GM23338 (cell line): Measurements from ENCODE around the gene FAM20A. TPM values are rescaled to one million over a fixed set of nuclear protein-coding genes. Genes with fewer than 3 reads are reported as not detected.

Experiments used
- ATAC-seq: fragments of 200-7000 bp; cut with Tn5 transposase; 3 replicates; pipeline ENCODE4 v1.9.1; 2020
- DNase-seq: peaks from one replicate; pipeline ENCODE4 v3.0.0-alpha.2; 2015; ENCODE audit warnings: low spot score
- H2AFZ ChIP-seq: fragments of 200-600 bp; sonication (generic); 2 replicates; pipeline ENCODE4 v1.8.0; 2016; ENCODE audit warnings: antibody characterized with exemption, mild to moderate bottlenecking, moderate library complexity
- H3F3A ChIP-seq: fragments of 200-600 bp; sonication (generic); replicated peaks from 2 replicates; pipeline ENCODE4 v1.8.0; 2017; ENCODE audit warnings: antibody characterized with exemption, mixed run types, low read depth
- H3K27ac ChIP-seq: fragments of 200-600 bp; sonication (generic); 2 replicates; pipeline ENCODE4 v1.6.1; 2016; ENCODE audit warnings: low read depth
- H3K27me3 ChIP-seq: fragments of 200-600 bp; sonication (generic); 2 replicates; pipeline ENCODE4 v1.8.0; 2016; ENCODE audit warnings: mild to moderate bottlenecking, mixed run types, moderate library complexity; ENCODE audit not compliant: insufficient read depth
- H3K36me3 ChIP-seq: fragments of 200-600 bp; sonication (generic); 2 replicates; pipeline ENCODE4 v1.8.0; 2016; ENCODE audit warnings: mild to moderate bottlenecking; ENCODE audit not compliant: insufficient read depth
- H3K4me1 ChIP-seq: fragments of 200-600 bp; sonication (generic); 2 replicates; pipeline ENCODE4 v1.8.0; 2016; ENCODE audit warnings: mild to moderate bottlenecking, moderate library complexity; ENCODE audit not compliant: insufficient read depth
- H3K4me2 ChIP-seq: fragments of 200-600 bp; sonication (generic); 2 replicates; pipeline ENCODE4 v1.7.1; 2017; ENCODE audit warnings: mixed run types
- H3K4me3 ChIP-seq: fragments of 200-600 bp; sonication (generic); 2 replicates; pipeline ENCODE4 v1.6.1; 2016; ENCODE audit warnings: mixed run types
- H3K79me2 ChIP-seq: fragments of 200-600 bp; sonication (generic); replicated peaks from 2 replicates; pipeline ENCODE4 v1.8.0; 2017; ENCODE audit warnings: mild to moderate bottlenecking; ENCODE audit not compliant: insufficient read depth
- H3K9me2 ChIP-seq: fragments of 200-600 bp; sonication (generic); 2 replicates; pipeline ENCODE4 v1.8.0; 2017; ENCODE audit not compliant: insufficient read depth
- H4K20me1 ChIP-seq: fragments of 200-600 bp; sonication (generic); replicated peaks from 2 replicates; pipeline ENCODE4 v1.8.0; 2017; ENCODE audit warnings: mild to moderate bottlenecking; ENCODE audit not compliant: insufficient read depth
- H3K27ac Mint-ChIP-seq: 2 replicates; pipeline ENCODE4 v1.8.0; 2020; ENCODE audit warnings: inconsistent platforms, mild to moderate bottlenecking, moderate library complexity, mixed read lengths
- H3K27me3 Mint-ChIP-seq: 3 replicates; pipeline ENCODE4 v1.8.0; 2022; ENCODE audit warnings: low read depth, mild to moderate bottlenecking, moderate library complexity, mixed read lengths, inconsistent platforms; ENCODE audit not compliant: insufficient read depth, poor library complexity
- H3K36me3 Mint-ChIP-seq: 3 replicates; pipeline ENCODE4 v1.8.0; 2021; ENCODE audit warnings: low read depth, mild to moderate bottlenecking, inconsistent platforms, moderate library complexity, mixed read lengths
- H3K4me1 Mint-ChIP-seq: 3 replicates; pipeline ENCODE4 v1.8.0; 2020; ENCODE audit warnings: mild to moderate bottlenecking, inconsistent platforms, mixed read lengths
- H3K4me3 Mint-ChIP-seq: 3 replicates; pipeline ENCODE4 v1.8.0; 2021; ENCODE audit warnings: moderate library complexity, mild to moderate bottlenecking, inconsistent platforms, mixed read lengths
- H3K9me3 Mint-ChIP-seq: 3 replicates; pipeline ENCODE4 v1.8.0; 2020; ENCODE audit warnings: moderate library complexity, mild to moderate bottlenecking, inconsistent platforms, mixed read lengths
- CREB1 ChIP-seq: fragments of 250-450 bp; sonication (Bioruptor Pico); IDR thresholded peaks from 2 replicates; pipeline ENCODE4 v1.5.0; 2020; ENCODE audit warnings: low read depth, mild to moderate bottlenecking, moderate library complexity
- EZH2 ChIP-seq: fragments of 200-600 bp; sonication (generic); IDR thresholded peaks from one replicate; pipeline ENCODE4 v1.8.0; 2017; ENCODE audit warnings: antibody characterized with exemption, mild to moderate bottlenecking, low read depth; ENCODE audit not compliant: unreplicated experiment
- EZH2phosphoT487 ChIP-seq: fragments of 200-600 bp; sonication (generic); IDR thresholded peaks from one replicate; pipeline ENCODE4 v1.8.1; 2018; ENCODE audit warnings: antibody characterized with exemption; ENCODE audit not compliant: unreplicated experiment
- JUNB ChIP-seq: IDR thresholded peaks from one replicate; pipeline ENCODE4 v1.6.1; 2016; ENCODE audit warnings: antibody characterized with exemption; ENCODE audit not compliant: unreplicated experiment
- NANOG ChIP-seq: IDR thresholded peaks from 2 replicates; pipeline ENCODE4 v1.6.1; 2016; ENCODE audit warnings: antibody characterized with exemption, borderline replicate concordance
- STAT1 ChIP-seq: IDR thresholded peaks from one replicate; pipeline ENCODE4 v1.6.1; 2016; ENCODE audit warnings: antibody characterized with exemption; ENCODE audit not compliant: unreplicated experiment
- ZNF114 ChIP-seq: fragments of 250-450 bp; sonication (Bioruptor Pico); IDR thresholded peaks from 2 replicates; pipeline ENCODE4 v1.5.0; 2020; ENCODE audit warnings: mild to moderate bottlenecking, moderate library complexity
- polyA plus RNA-seq: library from polyadenylated mRNA; unstranded; fragments of >200 nt; fragmentation: Nextera tagmentation; extraction: Ambion mirVana; gene quantifications from 2 replicates; pipeline ENCODE4 v1.2.1, GENCODE V29; 2016
- total RNA-seq: library from RNA; depleted of rRNA; stranded (reverse); fragments of >200 nt; shearing (Covaris generic); gene quantifications from 2 replicates; pipeline ENCODE4 v1.2.3, GENCODE V29; 2014
- TF ChIP-seq, protein P1 (sequence below): IDR thresholded peaks from one replicate; pipeline ENCODE4 v1.6.1; 2018; ENCODE audit warnings: antibody characterized with exemption; ENCODE audit not compliant: unreplicated experiment
- TF ChIP-seq, protein P2 (sequence below), 2 experiments: fragments of 200-600 bp in 1 of 2; sonication (generic) in 1 of 2; conservative IDR thresholded peaks; 2 replicates each; pipeline versions ENCODE4 v1.5.1 to v1.6.1; 2016 to 2017; ENCODE audit warnings: antibody characterized with exemption in 2 of 2, low read depth in 2 of 2, mild to moderate bottlenecking in 2 of 2, moderate library complexity in 1 of 2
- TF ChIP-seq, protein P3 (sequence below): fragments of 250-450 bp; sonication (Bioruptor Pico); IDR thresholded peaks from 2 replicates; pipeline ENCODE4 v1.5.0; 2020; ENCODE audit warnings: mild to moderate bottlenecking, moderate library complexity
- TF ChIP-seq, protein P4 (sequence below): IDR thresholded peaks from 2 replicates; pipeline ENCODE4 v1.6.1; 2016; ENCODE audit warnings: antibody characterized with exemption

The FAM20A gene
- total and polyA plus RNA-seq, 2 experiments from 2014 or later: 1.3 to 1.6 TPM

DNA sequence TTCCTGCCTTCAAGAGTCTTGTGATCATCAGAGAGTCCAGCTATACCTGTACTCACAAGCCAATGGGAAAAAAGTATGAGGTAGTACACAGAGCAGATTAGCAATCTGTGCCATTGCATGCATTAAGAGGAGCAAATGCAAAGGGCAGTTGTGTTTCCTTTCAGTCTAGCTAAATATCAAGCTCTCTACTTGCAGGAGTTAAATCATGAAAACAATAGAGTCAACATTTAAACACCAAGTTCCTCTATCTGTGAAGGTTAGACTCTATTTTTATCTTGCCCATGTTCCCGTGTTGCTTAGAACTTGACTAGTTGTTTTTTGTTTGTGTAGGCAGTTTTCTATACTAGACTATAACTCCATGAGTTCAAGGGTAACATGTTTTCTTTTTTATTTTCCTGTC, 4.7 kb upstream of the FAM20A start:
- Mint-ChIP-seq H3K36me3 (peaks cover 22% of the 10 kb centered on the region; the same call in 2 of the 3 replicates), H3K9me3 (peaks cover 31% of the 10 kb centered on the region), H3K4me3 (no peak overlapping the region), H3K27ac (no peak overlapping the region), H3K4me1 (peaks cover 20% of the 10 kb centered on the region), H3K27me3 (peaks cover 22% of the 10 kb centered on the region)
- H3K79me2 ChIP-seq: no peaks in the 10 kb centered on the region; the same call in 1 of the 2 replicates
- no peak for DNase-seq
- no peak overlapping the region for H3K4me3 ChIP-seq
- H3K36me3 ChIP-seq: peaks cover 8% of the 10 kb centered on the region; the same call in 1 of the 2 replicates
- TF ChIP-seq STAT1 (no peak), NANOG (no peak), EZH2 (no peak), ZNF114 (CRISPR knock-in tag) (no peak), CREB1 (CRISPR knock-in tag) (no peak), EZH2phosphoT487 (no peak), JUNB (no peak)
- TF ChIP-seq, protein P1, sequence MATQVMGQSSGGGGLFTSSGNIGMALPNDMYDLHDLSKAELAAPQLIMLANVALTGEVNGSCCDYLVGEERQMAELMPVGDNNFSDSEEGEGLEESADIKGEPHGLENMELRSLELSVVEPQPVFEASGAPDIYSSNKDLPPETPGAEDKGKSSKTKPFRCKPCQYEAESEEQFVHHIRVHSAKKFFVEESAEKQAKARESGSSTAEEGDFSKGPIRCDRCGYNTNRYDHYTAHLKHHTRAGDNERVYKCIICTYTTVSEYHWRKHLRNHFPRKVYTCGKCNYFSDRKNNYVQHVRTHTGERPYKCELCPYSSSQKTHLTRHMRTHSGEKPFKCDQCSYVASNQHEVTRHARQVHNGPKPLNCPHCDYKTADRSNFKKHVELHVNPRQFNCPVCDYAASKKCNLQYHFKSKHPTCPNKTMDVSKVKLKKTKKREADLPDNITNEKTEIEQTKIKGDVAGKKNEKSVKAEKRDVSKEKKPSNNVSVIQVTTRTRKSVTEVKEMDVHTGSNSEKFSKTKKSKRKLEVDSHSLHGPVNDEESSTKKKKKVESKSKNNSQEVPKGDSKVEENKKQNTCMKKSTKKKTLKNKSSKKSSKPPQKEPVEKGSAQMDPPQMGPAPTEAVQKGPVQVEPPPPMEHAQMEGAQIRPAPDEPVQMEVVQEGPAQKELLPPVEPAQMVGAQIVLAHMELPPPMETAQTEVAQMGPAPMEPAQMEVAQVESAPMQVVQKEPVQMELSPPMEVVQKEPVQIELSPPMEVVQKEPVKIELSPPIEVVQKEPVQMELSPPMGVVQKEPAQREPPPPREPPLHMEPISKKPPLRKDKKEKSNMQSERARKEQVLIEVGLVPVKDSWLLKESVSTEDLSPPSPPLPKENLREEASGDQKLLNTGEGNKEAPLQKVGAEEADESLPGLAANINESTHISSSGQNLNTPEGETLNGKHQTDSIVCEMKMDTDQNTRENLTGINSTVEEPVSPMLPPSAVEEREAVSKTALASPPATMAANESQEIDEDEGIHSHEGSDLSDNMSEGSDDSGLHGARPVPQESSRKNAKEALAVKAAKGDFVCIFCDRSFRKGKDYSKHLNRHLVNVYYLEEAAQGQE: no peak
- TF ChIP-seq, protein P2, sequence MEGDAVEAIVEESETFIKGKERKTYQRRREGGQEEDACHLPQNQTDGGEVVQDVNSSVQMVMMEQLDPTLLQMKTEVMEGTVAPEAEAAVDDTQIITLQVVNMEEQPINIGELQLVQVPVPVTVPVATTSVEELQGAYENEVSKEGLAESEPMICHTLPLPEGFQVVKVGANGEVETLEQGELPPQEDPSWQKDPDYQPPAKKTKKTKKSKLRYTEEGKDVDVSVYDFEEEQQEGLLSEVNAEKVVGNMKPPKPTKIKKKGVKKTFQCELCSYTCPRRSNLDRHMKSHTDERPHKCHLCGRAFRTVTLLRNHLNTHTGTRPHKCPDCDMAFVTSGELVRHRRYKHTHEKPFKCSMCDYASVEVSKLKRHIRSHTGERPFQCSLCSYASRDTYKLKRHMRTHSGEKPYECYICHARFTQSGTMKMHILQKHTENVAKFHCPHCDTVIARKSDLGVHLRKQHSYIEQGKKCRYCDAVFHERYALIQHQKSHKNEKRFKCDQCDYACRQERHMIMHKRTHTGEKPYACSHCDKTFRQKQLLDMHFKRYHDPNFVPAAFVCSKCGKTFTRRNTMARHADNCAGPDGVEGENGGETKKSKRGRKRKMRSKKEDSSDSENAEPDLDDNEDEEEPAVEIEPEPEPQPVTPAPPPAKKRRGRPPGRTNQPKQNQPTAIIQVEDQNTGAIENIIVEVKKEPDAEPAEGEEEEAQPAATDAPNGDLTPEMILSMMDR (conservative IDR thresholded peaks at IDR 0.05; ENCODE audit: low read depth in 2 of 2): no peak
- TF ChIP-seq, protein P3, sequence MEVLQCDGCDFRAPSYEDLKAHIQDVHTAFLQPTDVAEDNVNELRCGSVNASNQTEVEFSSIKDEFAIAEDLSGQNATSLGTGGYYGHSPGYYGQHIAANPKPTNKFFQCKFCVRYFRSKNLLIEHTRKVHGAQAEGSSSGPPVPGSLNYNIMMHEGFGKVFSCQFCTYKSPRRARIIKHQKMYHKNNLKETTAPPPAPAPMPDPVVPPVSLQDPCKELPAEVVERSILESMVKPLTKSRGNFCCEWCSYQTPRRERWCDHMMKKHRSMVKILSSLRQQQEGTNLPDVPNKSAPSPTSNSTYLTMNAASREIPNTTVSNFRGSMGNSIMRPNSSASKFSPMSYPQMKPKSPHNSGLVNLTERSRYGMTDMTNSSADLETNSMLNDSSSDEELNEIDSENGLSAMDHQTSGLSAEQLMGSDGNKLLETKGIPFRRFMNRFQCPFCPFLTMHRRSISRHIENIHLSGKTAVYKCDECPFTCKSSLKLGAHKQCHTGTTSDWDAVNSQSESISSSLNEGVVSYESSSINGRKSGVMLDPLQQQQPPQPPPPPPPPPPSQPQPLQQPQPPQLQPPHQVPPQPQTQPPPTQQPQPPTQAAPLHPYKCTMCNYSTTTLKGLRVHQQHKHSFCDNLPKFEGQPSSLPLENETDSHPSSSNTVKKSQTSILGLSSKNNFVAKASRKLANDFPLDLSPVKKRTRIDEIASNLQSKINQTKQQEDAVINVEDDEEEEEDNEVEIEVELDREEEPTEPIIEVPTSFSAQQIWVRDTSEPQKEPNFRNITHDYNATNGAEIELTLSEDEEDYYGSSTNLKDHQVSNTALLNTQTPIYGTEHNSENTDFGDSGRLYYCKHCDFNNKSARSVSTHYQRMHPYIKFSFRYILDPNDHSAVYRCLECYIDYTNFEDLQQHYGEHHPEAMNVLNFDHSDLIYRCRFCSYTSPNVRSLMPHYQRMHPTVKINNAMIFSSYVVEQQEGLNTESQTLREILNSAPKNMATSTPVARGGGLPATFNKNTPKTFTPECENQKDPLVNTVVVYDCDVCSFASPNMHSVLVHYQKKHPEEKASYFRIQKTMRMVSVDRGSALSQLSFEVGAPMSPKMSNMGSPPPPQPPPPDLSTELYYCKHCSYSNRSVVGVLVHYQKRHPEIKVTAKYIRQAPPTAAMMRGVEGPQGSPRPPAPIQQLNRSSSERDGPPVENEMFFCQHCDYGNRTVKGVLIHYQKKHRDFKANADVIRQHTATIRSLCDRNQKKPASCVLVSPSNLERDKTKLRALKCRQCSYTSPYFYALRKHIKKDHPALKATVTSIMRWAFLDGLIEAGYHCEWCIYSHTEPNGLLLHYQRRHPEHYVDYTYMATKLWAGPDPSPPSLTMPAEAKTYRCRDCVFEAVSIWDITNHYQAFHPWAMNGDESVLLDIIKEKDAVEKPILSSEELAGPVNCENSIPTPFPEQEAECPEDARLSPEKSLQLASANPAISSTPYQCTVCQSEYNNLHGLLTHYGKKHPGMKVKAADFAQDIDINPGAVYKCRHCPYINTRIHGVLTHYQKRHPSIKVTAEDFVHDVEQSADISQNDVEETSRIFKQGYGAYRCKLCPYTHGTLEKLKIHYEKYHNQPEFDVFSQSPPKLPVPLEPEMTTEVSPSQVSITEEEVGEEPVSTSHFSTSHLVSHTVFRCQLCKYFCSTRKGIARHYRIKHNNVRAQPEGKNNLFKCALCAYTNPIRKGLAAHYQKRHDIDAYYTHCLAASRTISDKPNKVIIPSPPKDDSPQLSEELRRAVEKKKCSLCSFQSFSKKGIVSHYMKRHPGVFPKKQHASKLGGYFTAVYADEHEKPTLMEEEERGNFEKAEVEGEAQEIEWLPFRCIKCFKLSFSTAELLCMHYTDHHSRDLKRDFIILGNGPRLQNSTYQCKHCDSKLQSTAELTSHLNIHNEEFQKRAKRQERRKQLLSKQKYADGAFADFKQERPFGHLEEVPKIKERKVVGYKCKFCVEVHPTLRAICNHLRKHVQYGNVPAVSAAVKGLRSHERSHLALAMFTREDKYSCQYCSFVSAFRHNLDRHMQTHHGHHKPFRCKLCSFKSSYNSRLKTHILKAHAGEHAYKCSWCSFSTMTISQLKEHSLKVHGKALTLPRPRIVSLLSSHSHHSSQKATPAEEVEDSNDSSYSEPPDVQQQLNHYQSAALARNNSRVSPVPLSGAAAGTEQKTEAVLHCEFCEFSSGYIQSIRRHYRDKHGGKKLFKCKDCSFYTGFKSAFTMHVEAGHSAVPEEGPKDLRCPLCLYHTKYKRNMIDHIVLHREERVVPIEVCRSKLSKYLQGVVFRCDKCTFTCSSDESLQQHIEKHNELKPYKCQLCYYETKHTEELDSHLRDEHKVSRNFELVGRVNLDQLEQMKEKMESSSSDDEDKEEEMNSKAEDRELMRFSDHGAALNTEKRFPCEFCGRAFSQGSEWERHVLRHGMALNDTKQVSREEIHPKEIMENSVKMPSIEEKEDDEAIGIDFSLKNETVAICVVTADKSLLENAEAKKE (CRISPR knock-in tag): no peak
- TF ChIP-seq, protein P4, sequence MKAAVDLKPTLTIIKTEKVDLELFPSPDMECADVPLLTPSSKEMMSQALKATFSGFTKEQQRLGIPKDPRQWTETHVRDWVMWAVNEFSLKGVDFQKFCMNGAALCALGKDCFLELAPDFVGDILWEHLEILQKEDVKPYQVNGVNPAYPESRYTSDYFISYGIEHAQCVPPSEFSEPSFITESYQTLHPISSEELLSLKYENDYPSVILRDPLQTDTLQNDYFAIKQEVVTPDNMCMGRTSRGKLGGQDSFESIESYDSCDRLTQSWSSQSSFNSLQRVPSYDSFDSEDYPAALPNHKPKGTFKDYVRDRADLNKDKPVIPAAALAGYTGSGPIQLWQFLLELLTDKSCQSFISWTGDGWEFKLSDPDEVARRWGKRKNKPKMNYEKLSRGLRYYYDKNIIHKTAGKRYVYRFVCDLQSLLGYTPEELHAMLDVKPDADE: no peak
- ATAC-seq: no peak
- no peaks in the 10 kb centered on the region for H4K20me1 ChIP-seq
- H2AFZ ChIP-seq: no peak overlapping the region
- H3F3A ChIP-seq: no peaks in the 10 kb centered on the region
- H3K27ac ChIP-seq: no peak overlapping the region
- H3K9me2 ChIP-seq: peaks cover 11% of the 10 kb centered on the region; the same call in 1 of the 2 replicates
- peaks cover 28% of the 10 kb centered on the region for H3K4me1 ChIP-seq
- H3K4me2 ChIP-seq: no peak overlapping the region
- peaks cover 20% of the 10 kb centered on the region for H3K27me3 ChIP-seq
